ENCODE measurements around the gene IQCE. TPM values are rescaled to one million over a fixed set of nuclear protein-coding genes. Genes with fewer than 3 reads are reported as not detected.

Gene IQCE
- total RNA-seq, 1 experiment from 2014 or later: 16.7 TPM

GRCh38 chr7:2520131-2520760, 38.5 kb upstream of the IQCE start:
- BruUV-seq (replicated peaks): TSS peak; percentile 59
- peaks cover 16% of the 10 kb centered on the region for H3K4me1 Mint-ChIP-seq (ENCODE audit: insufficient read depth, unreplicated experiment)
- CTCF ChIA-PET: interaction anchor here (0.7 kb wide), 1 partner anchor 44 kb away, joined by 3 read pairs; no protein-coding TSS in a partner anchor
- peak overlapping the region; percentile 75 for H3K4me3 Mint-ChIP-seq (ENCODE audit: unreplicated experiment)
- H3K9me3 Mint-ChIP-seq (ENCODE audit: unreplicated experiment): no peaks in the 10 kb centered on the region
- no peak for TF ChIP-seq CTCF (IDR thresholded peaks at IDR 0.05; ENCODE audit: unreplicated experiment)
- POLR2A ChIA-PET: interaction anchor here (0.6 to 1.5 kb wide), 4 partner anchors 10 to 153 kb away, joined by 3 to 5 read pairs (median 4); partner anchors contain the start of gene BRAT1
- no peaks in the 10 kb centered on the region for H3K27me3 Mint-ChIP-seq (ENCODE audit: insufficient read depth, unreplicated experiment)
- DNase-seq (ENCODE audit: unreplicated experiment): peak; percentile 30
- no peaks in the 10 kb centered on the region for H3K36me3 Mint-ChIP-seq (ENCODE audit: insufficient read depth, unreplicated experiment)
- H3K27ac Mint-ChIP-seq (ENCODE audit: low read depth, unreplicated experiment): no peak overlapping the region
- intact Hi-C loops (cut with micrococcal nuclease): loop anchor here (5.0 kb wide), 1 partner anchor 37 kb away; the partner anchor contains the start of genes BRAT1 and IQCE

GRCh38 chr7:2520761-2521290, 38.0 kb upstream of the IQCE start:
- Mint-ChIP-seq H3K4me1 (ENCODE audit: insufficient read depth, unreplicated experiment) (peaks cover 16% of the 10 kb centered on the region), H3K9me3 (ENCODE audit: unreplicated experiment) (no peaks in the 10 kb centered on the region), H3K36me3 (ENCODE audit: insufficient read depth, unreplicated experiment) (no peaks in the 10 kb centered on the region), H3K27me3 (ENCODE audit: insufficient read depth, unreplicated experiment) (no peaks in the 10 kb centered on the region), H3K4me3 (ENCODE audit: unreplicated experiment) (peak overlapping the region; percentile 75), H3K27ac (ENCODE audit: low read depth, unreplicated experiment) (no peak overlapping the region)
- ChIA-PET POLR2A (interaction anchor here (0.6 to 1.5 kb wide), 5 partner anchors 10 to 152 kb away, joined by 3 to 5 read pairs (median 3); partner anchors contain the start of gene BRAT1), CTCF (interaction anchor here (0.5 to 0.6 kb wide), 2 partner anchors 45 to 346 kb away, joined by 4 to 5 read pairs; no protein-coding TSS in a partner anchor)
- peak; percentile 26 for DNase-seq (ENCODE audit: unreplicated experiment)
- intact Hi-C loops (cut with micrococcal nuclease): loop anchor here (5.0 kb wide), 1 partner anchor 36 kb away; the partner anchor contains the start of genes BRAT1 and IQCE
- TF ChIP-seq CTCF (IDR thresholded peaks at IDR 0.05; ENCODE audit: unreplicated experiment): no peak
- no TSS peak for BruUV-seq (replicated peaks)

- Mint-ChIP-seq H3K4me1 (ENCODE audit: insufficient read depth, unreplicated experiment) (peaks cover 16% of the 10 kb centered on the region), H3K27ac (ENCODE audit: low read depth, unreplicated experiment) (no peak overlapping the region)
Measured at GRCh38 chr7:2521341-2521745, 37.4 kb upstream of the IQCE start.

More at GRCh38 chr7:2521341-2521745, 37.4 kb upstream of the IQCE start:
- no peaks in the 10 kb centered on the region for H3K9me3 Mint-ChIP-seq (ENCODE audit: unreplicated experiment)
- no peak for DNase-seq (ENCODE audit: unreplicated experiment)
- TF ChIP-seq CTCF (IDR thresholded peaks at IDR 0.05; ENCODE audit: unreplicated experiment): no peak
- H3K36me3 Mint-ChIP-seq (ENCODE audit: insufficient read depth, unreplicated experiment): no peaks in the 10 kb centered on the region
- intact Hi-C loops (cut with micrococcal nuclease): loop anchor here (5.0 kb wide), 1 partner anchor 36 kb away; the partner anchor contains the start of genes BRAT1 and IQCE
- peak overlapping the region; percentile 70 for H3K4me3 Mint-ChIP-seq (ENCODE audit: unreplicated experiment)
- CTCF ChIA-PET: interaction anchor here (0.5 to 0.6 kb wide), 2 partner anchors 45 to 346 kb away, joined by 4 to 5 read pairs; no protein-coding TSS in a partner anchor
- no TSS peak for BruUV-seq (replicated peaks)
- H3K27me3 Mint-ChIP-seq (ENCODE audit: insufficient read depth, unreplicated experiment): no peaks in the 10 kb centered on the region
- POLR2A ChIA-PET: interaction anchor here (0.8 to 1.5 kb wide), 3 partner anchors 9 to 39 kb away, joined by 3 to 4 read pairs (median 3); no protein-coding TSS in a partner anchor
